Measurements from ENCODE around the gene KHNYN. TPM values are rescaled to one million over a fixed set of nuclear protein-coding genes. Genes with fewer than 3 reads are reported as not detected.

Gene KHNYN
- 134 and 140 TPM in 2 replicates for total RNA-seq

DNA sequence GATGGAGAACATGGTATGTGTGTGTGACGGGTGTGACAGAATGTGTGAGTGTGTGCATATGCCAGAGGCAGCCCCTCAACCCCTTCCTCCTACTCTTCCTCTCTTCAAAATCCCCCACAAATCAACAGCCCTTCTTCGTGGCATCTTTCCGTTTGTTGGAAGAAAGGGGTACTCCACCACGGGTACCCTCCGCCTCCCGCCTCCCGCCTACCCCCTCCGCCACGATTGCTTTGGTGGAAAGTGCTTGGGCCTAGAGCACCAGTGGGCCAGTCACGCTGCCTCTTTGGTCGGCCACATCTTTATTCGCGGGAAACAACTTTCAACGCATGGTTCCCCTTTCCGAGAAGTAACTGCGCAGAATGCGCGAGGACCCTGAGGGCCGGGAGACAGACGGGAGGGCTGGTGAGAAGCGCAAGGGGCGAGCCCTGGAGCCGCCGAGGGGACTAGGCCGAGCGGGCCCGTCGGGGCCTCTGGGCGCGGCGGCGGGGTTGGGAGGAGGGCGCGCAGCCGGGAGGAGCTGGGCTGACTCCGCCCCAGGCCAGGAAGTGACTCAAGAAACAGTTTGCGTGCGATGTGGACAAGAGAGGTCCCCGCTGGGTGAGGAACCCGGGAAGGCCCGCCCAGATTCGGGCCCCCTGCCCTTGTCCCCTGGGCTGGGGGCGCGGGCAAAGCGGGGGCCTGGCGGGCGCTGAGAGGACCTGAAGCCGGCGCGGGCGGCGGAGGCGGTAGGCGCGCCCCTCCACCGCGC is at the start of gene KHNYN, which contains the start of gene CBLN3:
Gene KHNYN, plus strand, starts transcription at position 560 of the 748 bp plus-strand sequence. CDS start 777 bp downstream, outside the sequence.
Gene CBLN3, minus strand, starts transcription at position 274 of the 748 bp plus-strand sequence. CDS start 614 bp downstream, outside the sequence.

DNA sequence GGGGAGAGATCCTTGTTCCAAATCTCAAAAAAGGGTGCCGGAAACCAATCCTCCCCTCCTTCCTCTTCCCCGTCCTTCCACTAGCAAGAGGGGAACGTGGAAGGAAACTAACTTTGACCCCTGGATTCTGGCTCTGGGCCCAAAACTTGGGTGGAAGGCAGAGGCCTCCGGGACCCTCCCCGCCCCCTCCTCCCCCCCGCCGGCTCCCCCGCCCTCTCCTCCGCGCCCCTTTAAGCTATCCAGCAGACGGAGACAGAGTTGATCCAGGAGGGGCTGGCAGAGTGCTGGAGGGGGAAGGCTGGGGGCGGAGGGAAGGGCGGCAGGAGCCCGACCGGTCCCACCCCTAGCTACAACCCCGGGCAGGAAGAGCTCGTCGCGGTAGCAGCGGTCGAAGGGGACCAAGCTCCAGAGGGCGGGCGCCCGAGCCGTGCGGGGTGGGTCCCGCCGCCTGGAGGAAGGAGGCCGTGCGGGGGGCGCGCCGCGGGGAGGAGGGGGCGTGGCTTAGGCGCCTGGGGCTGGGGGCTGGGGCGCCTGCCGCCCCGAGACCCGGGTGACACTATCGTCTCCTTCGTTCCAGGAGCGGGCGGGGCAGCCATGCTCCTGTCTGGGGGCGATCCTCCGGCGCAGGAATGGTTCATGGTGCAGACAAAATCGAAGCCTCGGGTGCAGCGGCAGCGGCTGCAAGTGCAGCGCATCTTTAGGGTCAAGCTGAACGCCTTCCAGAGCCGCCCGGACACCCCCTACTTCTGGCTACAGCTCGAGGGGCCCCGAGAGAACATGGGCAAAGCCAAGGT is 30.9 kb upstream of the KHNYN start, which contains the start of gene NYNRIN:
Gene NYNRIN, plus strand, starts transcription at position 351 of the 794 bp plus-strand sequence. Its CDS starts 244 bp downstream, at position 595.

DNA sequence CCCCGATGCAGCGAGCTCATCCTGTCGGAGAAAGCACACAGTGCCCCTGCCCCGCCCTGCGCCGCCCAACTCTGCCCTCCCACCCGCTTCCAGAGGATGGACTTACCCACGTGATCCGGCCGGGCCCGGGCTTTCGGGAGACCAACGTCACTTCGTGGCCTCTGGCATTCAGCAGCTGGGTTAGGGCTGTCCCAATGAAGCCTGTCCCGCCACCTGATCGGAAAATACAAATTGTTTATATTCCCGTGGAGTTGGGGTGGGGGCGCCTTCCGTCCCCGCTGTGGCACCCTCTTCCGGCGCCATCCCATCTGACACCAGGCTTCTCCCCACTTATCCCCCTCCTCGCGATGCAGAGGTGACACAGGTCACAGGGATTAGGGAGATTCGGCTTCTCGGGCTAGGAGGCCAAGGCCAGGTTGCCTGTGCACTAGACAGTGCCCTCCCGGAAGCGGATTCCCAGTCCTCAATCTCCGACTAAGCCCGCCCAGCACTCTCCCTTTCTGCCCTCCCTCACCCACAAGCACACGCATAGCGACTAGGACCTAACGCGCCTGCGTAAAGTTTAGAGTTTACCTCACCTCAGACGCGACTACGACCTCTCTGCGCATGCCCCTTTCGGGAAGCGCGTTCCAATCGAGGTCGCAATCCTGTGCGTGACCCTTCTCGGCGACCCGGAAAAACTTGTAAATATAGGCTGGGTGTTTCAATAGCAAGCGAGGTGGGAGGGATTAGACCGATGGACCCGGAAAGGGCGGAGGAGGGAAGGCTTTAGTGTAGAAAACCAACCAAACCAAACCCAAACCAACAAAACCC is 12.7 kb downstream of the KHNYN start, which contains the start of gene SDR39U1:
Gene SDR39U1, minus strand, starts transcription at position 537 of the 813 bp plus-strand sequence. Its CDS starts 7 bp downstream, at position 530.

Other genes starting within 250 kb of the KHNYN start
- gene IPO4, start 241.1 kb upstream of the KHNYN start, total RNA-seq: 51.8 and 54.3 TPM in 2 replicates
- gene TM9SF1, start 234.5 kb upstream of the KHNYN start, total RNA-seq: 54.3 and 65.7 TPM in 2 replicates
- 0.07 TPM in 1 of 2 replicates, not detected in the other for gene TSSK4, start 224.3 kb upstream of the KHNYN start, total RNA-seq
- gene CHMP4A, start 216.5 kb upstream of the KHNYN start, total RNA-seq: 48.9 and 52.4 TPM in 2 replicates
- 4.6 and 12.3 TPM in 2 replicates for gene MDP1, start 213.9 kb upstream of the KHNYN start, total RNA-seq
- 127 and 135 TPM in 2 replicates for gene NEDD8, start 197.6 kb upstream of the KHNYN start, total RNA-seq
- gene GMPR2, start 197.0 kb upstream of the KHNYN start, total RNA-seq: 72.0 and 80.0 TPM in 2 replicates
- 57.8 and 143 TPM in 2 replicates for gene TINF2, start 187.3 kb upstream of the KHNYN start, total RNA-seq
- gene TGM1, start 166.8 kb upstream of the KHNYN start, total RNA-seq: 87.8 and 123 TPM in 2 replicates
- 46.8 and 54.6 TPM in 2 replicates for gene RABGGTA, start 158.4 kb upstream of the KHNYN start, total RNA-seq
- 19.8 and 27.9 TPM in 2 replicates for gene DHRS1, start 130.2 kb upstream of the KHNYN start, total RNA-seq
- 34.2 and 36.0 TPM in 2 replicates for gene NOP9, start 130.1 kb upstream of the KHNYN start, total RNA-seq
- 1.0 and 2.8 TPM in 2 replicates for gene CIDEB, start 122.0 kb upstream of the KHNYN start, total RNA-seq
- gene LTB4R2, start 119.8 kb upstream of the KHNYN start, total RNA-seq: 9.6 and 39.9 TPM in 2 replicates
- gene LTB4R, start 118.5 kb upstream of the KHNYN start, total RNA-seq: 5.5 and 20.0 TPM in 2 replicates
- 0.85 and 1.0 TPM in 2 replicates for gene ADCY4, start 94.9 kb upstream of the KHNYN start, total RNA-seq
- 1.4 and 4.6 TPM in 2 replicates for gene RIPK3, start 90.0 kb upstream of the KHNYN start, total RNA-seq
- gene NFATC4, start 61.8 kb upstream of the KHNYN start, total RNA-seq: 3.4 and 9.5 TPM in 2 replicates
- gene NYNRIN, start 31.0 kb upstream of the KHNYN start, total RNA-seq: 2.4 and 23.3 TPM in 2 replicates
- gene CBLN3, start 286 bp upstream of the KHNYN start, total RNA-seq: 0.34 and 2.5 TPM in 2 replicates
- 8.0 and 14.4 TPM in 2 replicates for gene SDR39U1, start 12.8 kb downstream of the KHNYN start, total RNA-seq
- gene CMA1, start 78.3 kb downstream of the KHNYN start, total RNA-seq: not detected in 2 replicates
- not detected in 2 replicates for gene CTSG, start 146.3 kb downstream of the KHNYN start, total RNA-seq
- not detected in 2 replicates for gene GZMH, start 179.7 kb downstream of the KHNYN start, total RNA-seq
- not detected in 2 replicates for gene GZMB, start 204.2 kb downstream of the KHNYN start, total RNA-seq